K562 (cell line): Measurements from ENCODE around the gene BHLHE40. TPM values are rescaled to one million over a fixed set of nuclear protein-coding genes. Genes with fewer than 3 reads are reported as not detected.

Experiments
- ARNT ChIP-seq, 2 experiments: fragments of 450-650 bp; IDR thresholded peaks; 2 replicates each; pipeline ENCODE4 v1.6.1; 2016; ENCODE audit warnings: mild to moderate bottlenecking in 1 of 2
- ATF7 ChIP-seq: fragments of 450-650 bp; IDR thresholded peaks from 2 replicates; pipeline ENCODE4 v1.7.1; 2014; ENCODE audit warnings: mild to moderate bottlenecking, moderate library complexity
- CBX1 ChIP-seq: sonication (generic); IDR thresholded peaks from 2 replicates; pipeline ENCODE4 v1.6.1; 2016; ENCODE audit warnings: antibody characterized with exemption, low read depth, mild to moderate bottlenecking
- CEBPB ChIP-seq: fragments of 450-650 bp; IDR thresholded peaks from 2 replicates; pipeline ENCODE4 v1.6.1; 2016; ENCODE audit warnings: missing genetic modification characterization, missing compliant biosample characterization
- CXXC5 ChIP-seq: fragments of 250-450 bp; sonication (Bioruptor Pico); IDR thresholded peaks from 2 replicates; pipeline ENCODE4 v1.8.0; 2022; ENCODE audit warnings: inconsistent platforms, mild to moderate bottlenecking, moderate library complexity
- DPF2 ChIP-seq: fragments of 450-650 bp; IDR thresholded peaks from 2 replicates; pipeline ENCODE4 v1.6.1; 2016
- FOSL1 ChIP-seq: fragments of 200-800 bp; sonication (Bioruptor generic); conservative IDR thresholded peaks from 2 replicates; pipeline ENCODE4 v1.6.1; 2016; ENCODE audit warnings: missing genetic modification characterization, missing compliant biosample characterization
- FOXJ3 ChIP-seq: sonication (generic); formaldehyde crosslinking; IDR thresholded peaks from 2 replicates; pipeline ENCODE4 v1.4.0; 2020; ENCODE audit warnings: mild to moderate bottlenecking, missing genetic modification reagents
- HDGF ChIP-seq: fragments of 450-650 bp; IDR thresholded peaks from 2 replicates; pipeline ENCODE4 v1.6.1; 2016
- HNRNPLL ChIP-seq: fragments of 200-400 bp; formaldehyde crosslinking; IDR thresholded peaks from 2 replicates; pipeline ENCODE4 v1.6.1; 2017; ENCODE audit warnings: low read length, low read depth, mild to moderate bottlenecking; ENCODE audit not compliant: poor library complexity, severe bottlenecking
- ILK ChIP-seq: fragments of 450-650 bp; IDR thresholded peaks from 2 replicates; pipeline ENCODE4 v1.6.1; 2016; ENCODE audit warnings: missing genetic modification characterization, low read depth, mild to moderate bottlenecking, missing compliant biosample characterization, moderate library complexity, borderline replicate concordance
- PCBP1 ChIP-seq: fragments of 200-400 bp; formaldehyde crosslinking; IDR thresholded peaks from 2 replicates; pipeline ENCODE4 v1.6.1; 2018; ENCODE audit warnings: mild to moderate bottlenecking, low read depth, low read length; ENCODE audit not compliant: poor library complexity, severe bottlenecking
- PHF8 ChIP-seq: fragments of 200-600 bp; sonication (generic); IDR thresholded peaks from 2 replicates; pipeline ENCODE4 v1.6.1; 2012; ENCODE audit warnings: mixed run types, mild to moderate bottlenecking, inconsistent platforms, low read length, moderate library complexity, borderline replicate concordance
- PRMT5 ChIP-seq: sonication (generic); formaldehyde crosslinking; IDR thresholded peaks from 2 replicates; pipeline ENCODE4 v1.5.0; 2020; ENCODE audit warnings: missing genetic modification reagents
- SMAD4 ChIP-seq: fragments of 250-450 bp; sonication (Bioruptor Pico); conservative IDR thresholded peaks from 2 replicates; pipeline ENCODE4 v1.8.0; 2021; ENCODE audit warnings: inconsistent platforms, mild to moderate bottlenecking, moderate library complexity
- SMARCA5 ChIP-seq: fragments of 450-650 bp; IDR thresholded peaks from 2 replicates; pipeline ENCODE4 v1.6.1; 2016
- ZBTB17 ChIP-seq: fragments of 450-650 bp; formaldehyde crosslinking; IDR thresholded peaks from 2 replicates; pipeline ENCODE4 v1.4.0; 2020; ENCODE audit warnings: mild to moderate bottlenecking
- ZNF384 ChIP-seq: IDR thresholded peaks from 2 replicates; pipeline ENCODE4 v1.6.1; 2012; ENCODE audit warnings: low read depth, low read length, improper control_type of control experiment
- ZNF780A ChIP-seq: fragments of 250-450 bp; sonication (Bioruptor Pico); IDR thresholded peaks from 2 replicates; pipeline ENCODE4 v1.5.0; 2021; ENCODE audit warnings: mild to moderate bottlenecking
- ZNF79 ChIP-seq: fragments of 250-450 bp; sonication (Bioruptor Pico); IDR thresholded peaks from 2 replicates; pipeline ENCODE4 v1.4.0; 2020; ENCODE audit warnings: low read depth, mild to moderate bottlenecking, moderate library complexity
- polyA plus RNA-seq, 8 experiments: library from polyadenylated mRNA; depleted of rRNA in 4 of 8; stranded (reverse) in 5 of 8; unstranded in 3 of 8; fragments of >200 nt; fragmentation: Nextera tagmentation in 2 of 8; fragmentation: Illumina TruSeq in 1 of 8; extraction: Ambion mirVana in 2 of 8; extraction: Trizol in 1 of 8; gene quantifications; 2 replicates each; pipeline versions ENCODE4 v1.2.1 to v1.2.3, GENCODE V29; 2011 to 2014; ENCODE audit warnings: inconsistent platforms in 1 of 8, missing spikeins in 1 of 8
- total RNA-seq, 7 experiments: library from RNA; depleted of rRNA in 6 of 7; stranded (reverse); fragments of >200 nt in 6 of 7; fragmentation: Illumina TruSeq in 2 of 7; extraction: Trizol in 2 of 7; gene quantifications; 2 replicates each; pipeline versions ENCODE4 v1.2.1 to v1.2.3, GENCODE V29; 2011 to 2021; ENCODE audit warnings: low replicate concordance in 1 of 7
- TF ChIP-seq, protein P1 (sequence below): fragments of 250-450 bp; sonication (Bioruptor Pico); IDR thresholded peaks from 2 replicates; pipeline ENCODE4 v1.4.0; 2020
- TF ChIP-seq, protein P2 (sequence below): fragments of 450-650 bp; formaldehyde crosslinking; IDR thresholded peaks from 2 replicates; pipeline ENCODE4 v1.4.0; 2022; ENCODE audit warnings: mild to moderate bottlenecking, moderate library complexity
- TF ChIP-seq, protein P3 (sequence below): IDR thresholded peaks from 3 replicates; pipeline ENCODE4 v1.6.1; 2011; ENCODE audit warnings: borderline replicate concordance, mild to moderate bottlenecking; ENCODE audit not compliant: insufficient read length, insufficient read depth
- TF ChIP-seq, protein P4 (sequence below): fragments of 450-650 bp; IDR thresholded peaks from 2 replicates; pipeline ENCODE4 v1.6.1; 2018; ENCODE audit warnings: mild to moderate bottlenecking, low read depth; ENCODE audit not compliant: partially characterized antibody

Gene BHLHE40
- total and polyA plus RNA-seq, 9 of the 15 experiments (the other 6 are each of a cell fraction or from before 2014, with no cell fraction given): 12.0 to 83.9 (median 31.4) TPM

DNA sequence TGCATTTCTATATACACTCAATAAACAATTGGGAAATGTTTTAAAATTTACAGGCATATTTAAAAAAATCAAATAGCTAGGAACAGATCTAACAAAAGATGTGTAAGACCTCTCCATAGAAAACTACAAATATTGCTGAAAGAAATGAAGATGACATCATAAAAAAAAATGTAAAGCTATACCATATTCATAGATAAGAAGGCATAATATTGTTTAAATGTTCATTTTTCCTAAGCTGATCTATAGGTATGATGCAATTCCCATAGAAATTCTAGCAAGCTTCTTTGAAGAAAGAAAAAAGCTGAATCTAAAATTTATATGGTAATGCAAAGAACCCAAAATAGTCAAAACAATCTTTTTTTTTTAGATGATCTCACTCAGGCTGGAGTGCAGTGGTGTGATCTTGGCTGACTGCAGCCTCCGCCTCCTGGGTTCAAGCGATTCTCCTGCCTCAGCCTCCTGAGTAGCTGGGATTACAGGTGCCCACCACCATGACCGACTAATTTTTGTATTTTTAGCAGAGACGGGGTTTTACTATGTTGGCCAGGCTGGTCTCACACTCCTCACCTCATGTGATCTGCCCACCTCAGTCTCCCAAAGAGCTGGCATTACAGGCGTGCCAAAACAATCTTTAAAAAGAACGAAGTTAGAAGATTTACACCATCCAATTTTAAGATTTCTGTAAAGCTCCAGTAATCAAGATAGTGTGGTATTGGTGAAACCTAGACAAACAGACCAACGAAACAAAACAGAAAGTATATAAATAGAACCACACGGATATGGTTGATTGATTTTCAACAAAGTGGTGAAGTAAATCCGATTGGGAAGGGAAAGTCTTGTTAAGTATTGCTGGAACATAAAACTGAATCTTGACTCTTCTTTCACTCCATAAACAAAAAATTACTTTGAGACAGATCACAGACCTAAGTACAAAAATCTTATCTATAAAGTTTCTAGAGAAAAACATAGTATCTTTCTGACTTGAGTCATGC, 6.3 kb upstream of the BHLHE40 start (continued):
- 0 out of 2 replicates have a peak, but pooled peaks have one; percentile 21 for TF ChIP-seq ZNF384
- TF ChIP-seq, protein P1, sequence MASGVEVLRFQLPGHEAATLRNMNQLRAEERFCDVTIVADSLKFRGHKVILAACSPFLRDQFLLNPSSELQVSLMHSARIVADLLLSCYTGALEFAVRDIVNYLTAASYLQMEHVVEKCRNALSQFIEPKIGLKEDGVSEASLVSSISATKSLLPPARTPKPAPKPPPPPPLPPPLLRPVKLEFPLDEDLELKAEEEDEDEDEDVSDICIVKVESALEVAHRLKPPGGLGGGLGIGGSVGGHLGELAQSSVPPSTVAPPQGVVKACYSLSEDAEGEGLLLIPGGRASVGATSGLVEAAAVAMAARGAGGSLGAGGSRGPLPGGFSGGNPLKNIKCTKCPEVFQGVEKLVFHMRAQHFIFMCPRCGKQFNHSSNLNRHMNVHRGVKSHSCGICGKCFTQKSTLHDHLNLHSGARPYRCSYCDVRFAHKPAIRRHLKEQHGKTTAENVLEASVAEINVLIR (CRISPR knock-in tag): no peak
- peak; percentile 63 for TF ChIP-seq ATF7
- TF ChIP-seq HNRNPLL: no peak
- TF ChIP-seq PCBP1: no peak
- no peak for TF ChIP-seq ZNF780A
- TF ChIP-seq PHF8: no peak
- TF ChIP-seq, protein P2, sequence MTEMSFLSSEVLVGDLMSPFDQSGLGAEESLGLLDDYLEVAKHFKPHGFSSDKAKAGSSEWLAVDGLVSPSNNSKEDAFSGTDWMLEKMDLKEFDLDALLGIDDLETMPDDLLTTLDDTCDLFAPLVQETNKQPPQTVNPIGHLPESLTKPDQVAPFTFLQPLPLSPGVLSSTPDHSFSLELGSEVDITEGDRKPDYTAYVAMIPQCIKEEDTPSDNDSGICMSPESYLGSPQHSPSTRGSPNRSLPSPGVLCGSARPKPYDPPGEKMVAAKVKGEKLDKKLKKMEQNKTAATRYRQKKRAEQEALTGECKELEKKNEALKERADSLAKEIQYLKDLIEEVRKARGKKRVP (CRISPR knock-in tag): no peak
- TF ChIP-seq CXXC5 (CRISPR knock-in tag): peak; percentile 46; the same call in 1 of the 2 replicates
- TF ChIP-seq SMARCA5: peak; percentile 40; the same call in 1 of the 2 replicates
- peak; percentile 75; the same call in 1 of the 2 replicates for TF ChIP-seq SMAD4 (CRISPR knock-in tag)
- no peak for TF ChIP-seq ARNT (IDR thresholded peaks at IDR 0.05)
- TF ChIP-seq CEBPB: peak; percentile 78
- no peak for TF ChIP-seq FOSL1 (tag)
- TF ChIP-seq, protein P3, sequence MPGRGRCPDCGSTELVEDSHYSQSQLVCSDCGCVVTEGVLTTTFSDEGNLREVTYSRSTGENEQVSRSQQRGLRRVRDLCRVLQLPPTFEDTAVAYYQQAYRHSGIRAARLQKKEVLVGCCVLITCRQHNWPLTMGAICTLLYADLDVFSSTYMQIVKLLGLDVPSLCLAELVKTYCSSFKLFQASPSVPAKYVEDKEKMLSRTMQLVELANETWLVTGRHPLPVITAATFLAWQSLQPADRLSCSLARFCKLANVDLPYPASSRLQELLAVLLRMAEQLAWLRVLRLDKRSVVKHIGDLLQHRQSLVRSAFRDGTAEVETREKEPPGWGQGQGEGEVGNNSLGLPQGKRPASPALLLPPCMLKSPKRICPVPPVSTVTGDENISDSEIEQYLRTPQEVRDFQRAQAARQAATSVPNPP: no peak
- no peak; the same call in 1 of the 2 replicates for TF ChIP-seq ILK
- TF ChIP-seq ZNF79: no peak
- no peak for TF ChIP-seq FOXJ3 (CRISPR knock-in tag)
- 0 out of 2 replicates have a peak, but pooled peaks have one; percentile 36 for TF ChIP-seq DPF2
- TF ChIP-seq HDGF: no peak
- TF ChIP-seq CBX1: 0 out of 2 replicates have a peak, but pooled peaks have one; percentile 54
- TF ChIP-seq PRMT5 (CRISPR knock-in tag): no peak
- 0 out of 2 replicates have a peak, but pooled peaks have one; percentile 28 for TF ChIP-seq ZBTB17
- TF ChIP-seq, protein P4, sequence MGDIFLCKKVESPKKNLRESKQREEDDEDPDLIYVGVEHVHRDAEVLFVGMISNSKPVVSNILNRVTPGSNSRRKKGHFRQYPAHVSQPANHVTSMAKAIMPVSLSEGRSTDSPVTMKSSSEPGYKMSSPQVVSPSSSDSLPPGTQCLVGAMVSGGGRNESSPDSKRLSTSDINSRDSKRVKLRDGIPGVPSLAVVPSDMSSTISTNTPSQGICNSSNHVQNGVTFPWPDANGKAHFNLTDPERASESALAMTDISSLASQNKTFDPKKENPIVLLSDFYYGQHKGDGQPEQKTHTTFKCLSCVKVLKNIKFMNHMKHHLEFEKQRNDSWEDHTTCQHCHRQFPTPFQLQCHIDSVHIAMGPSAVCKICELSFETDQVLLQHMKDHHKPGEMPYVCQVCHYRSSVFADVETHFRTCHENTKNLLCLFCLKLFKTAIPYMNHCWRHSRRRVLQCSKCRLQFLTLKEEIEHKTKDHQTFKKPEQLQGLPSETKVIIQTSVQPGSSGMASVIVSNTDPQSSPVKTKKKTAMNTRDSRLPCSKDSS: no peak
